HG03520 (cell line): Measurements from ENCODE around the gene PMFBP1.
"Not testable (repeated sequence)": the region's sequence is repeated elsewhere in the genome, so short reads cannot be mapped to it uniquely, and the experiment has no call there.

ENCODE experiments used
- ATAC-seq: cut with Tn5 transposase; IDR thresholded peaks from one replicate; pipeline ENCODE4 v1.9.1; 2021; ENCODE audit warnings: mild to moderate bottlenecking, moderate library complexity; ENCODE audit not compliant: unreplicated experiment

PMFBP1 gene

DNA sequence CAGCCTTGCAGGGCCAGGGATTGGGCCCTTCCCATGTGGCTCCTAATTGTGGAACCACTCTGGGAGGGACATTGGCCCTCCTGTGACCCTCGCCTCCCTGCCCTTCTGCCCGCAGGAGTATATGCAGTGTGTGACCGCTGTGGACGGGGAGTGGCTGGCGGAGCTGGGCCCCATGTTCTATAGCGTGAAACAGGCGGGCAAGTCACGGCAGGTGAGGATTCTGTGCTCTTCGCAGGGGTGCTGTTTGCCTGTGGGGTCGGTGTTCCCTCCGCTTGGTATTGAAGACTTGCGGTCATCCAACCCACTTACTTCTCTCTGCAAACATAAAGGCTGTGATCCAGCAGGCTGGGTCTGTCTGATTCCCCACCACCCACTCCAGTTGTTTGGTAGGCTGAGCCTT, 62.7 kb downstream of the PMFBP1 start:
- ATAC-seq, result no peak

DNA sequence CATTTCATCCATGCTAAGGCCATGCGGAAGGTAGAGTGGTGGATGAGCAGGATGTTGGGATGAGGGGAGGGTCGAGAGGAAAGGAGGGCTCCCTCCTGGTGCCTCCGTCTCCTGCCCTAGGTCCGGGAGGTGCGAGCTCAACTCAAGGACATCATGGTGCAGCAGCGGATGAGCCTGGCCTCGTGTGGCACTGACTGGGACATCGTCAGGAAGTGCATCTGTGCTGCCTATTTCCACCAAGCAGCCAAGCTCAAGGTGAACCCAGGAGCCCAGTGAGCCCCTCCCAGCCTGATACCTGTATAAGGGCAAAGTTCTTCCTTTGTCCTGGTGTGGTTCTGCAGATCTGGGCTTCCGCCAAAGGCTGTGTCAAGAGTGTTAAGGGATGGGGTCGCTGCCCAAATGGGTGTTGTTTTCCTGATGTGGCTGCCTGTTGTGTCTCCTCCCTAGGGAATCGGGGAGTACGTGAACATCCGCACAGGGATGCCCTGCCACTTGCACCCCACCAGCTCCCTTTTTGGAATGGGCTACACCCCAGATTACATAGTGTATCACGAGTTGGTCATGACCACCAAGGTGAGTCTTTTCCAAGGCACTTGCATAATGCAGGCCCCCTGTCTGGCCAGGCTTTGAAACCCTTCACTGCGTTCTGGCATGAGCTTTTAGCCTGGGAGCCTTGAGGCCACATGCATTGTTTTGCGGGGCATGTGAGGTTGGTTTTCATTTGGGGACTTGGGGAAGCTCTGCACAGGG, 63.4 kb downstream of the PMFBP1 start:
- ATAC-seq, result no peak

DNA sequence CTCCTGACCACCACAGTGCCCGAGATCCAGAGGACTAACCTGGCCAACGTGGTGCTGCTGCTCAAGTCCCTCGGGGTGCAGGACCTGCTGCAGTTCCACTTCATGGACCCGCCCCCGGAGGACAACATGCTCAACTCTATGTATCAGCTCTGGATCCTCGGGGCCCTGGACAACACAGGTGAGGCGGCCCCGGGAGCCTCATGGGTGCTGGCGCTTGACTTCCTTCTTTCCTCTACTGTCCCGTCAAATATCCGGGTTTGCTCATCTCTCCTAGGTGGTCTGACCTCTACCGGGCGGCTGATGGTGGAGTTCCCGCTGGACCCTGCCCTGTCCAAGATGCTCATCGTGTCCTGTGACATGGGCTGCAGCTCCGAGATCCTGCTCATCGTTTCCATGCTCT, 64.6 kb downstream of the PMFBP1 start:
- no peak for ATAC-seq

DNA sequence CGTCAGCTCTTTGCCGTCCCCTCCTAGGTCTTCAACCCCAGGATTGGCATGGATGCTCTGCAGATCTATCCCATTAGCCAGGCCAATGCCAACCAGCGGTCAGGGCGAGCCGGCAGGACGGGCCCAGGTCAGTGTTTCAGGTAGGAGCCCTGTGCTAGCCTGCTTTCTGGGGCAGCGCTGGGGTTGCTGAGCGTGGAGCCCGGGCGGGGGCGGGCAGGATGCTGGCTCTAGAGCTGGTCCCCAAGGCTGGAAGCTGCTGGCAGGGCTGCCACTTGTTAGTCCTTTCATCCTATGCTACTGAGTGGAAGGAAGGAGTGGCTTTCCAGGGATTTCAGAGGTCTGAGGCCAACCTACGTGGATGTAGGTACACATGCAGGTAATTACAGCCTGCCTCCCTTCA, 66.0 kb downstream of the PMFBP1 start:
- no peak for ATAC-seq

DNA sequence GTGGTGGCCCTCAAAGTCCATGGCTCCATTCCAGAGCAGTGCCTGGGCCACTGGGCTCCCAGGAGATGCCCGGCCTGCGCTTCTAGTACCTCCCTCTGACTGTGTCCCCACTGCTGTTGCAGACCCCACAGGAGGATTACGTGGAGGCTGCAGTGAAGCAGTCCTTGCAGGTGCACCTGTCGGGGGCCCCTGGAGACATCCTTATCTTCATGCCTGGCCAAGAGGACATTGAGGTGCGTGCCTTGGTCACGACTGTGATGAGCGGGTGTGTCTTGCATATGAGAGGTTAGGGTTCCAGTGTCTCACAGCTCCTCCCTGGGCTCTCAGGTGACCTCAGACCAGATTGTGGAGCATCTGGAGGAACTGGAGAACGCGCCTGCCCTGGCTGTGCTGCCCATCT, 67.0 kb downstream of the PMFBP1 start:
- no peak for ATAC-seq

DNA sequence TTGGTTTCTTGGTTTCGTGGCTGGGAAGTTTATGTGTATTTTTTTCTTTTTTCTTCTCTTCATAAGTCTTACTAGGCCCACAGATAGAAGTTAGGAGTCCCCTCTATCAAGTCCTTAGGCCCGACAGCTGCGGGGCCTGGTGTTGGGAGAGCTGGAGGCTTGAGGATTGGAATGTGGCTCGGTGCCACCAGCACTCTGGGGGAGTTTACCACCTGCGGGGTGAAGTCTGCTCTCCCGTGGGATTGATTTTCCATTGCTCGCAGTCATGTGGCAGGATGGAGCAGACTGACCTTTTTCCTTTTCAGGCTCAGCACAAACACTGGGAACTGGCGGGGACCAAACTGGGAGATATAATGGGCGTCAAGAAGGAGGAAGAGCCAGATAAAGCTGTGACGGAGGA, 70.8 kb downstream of the PMFBP1 start:
- no peak for ATAC-seq

DNA sequence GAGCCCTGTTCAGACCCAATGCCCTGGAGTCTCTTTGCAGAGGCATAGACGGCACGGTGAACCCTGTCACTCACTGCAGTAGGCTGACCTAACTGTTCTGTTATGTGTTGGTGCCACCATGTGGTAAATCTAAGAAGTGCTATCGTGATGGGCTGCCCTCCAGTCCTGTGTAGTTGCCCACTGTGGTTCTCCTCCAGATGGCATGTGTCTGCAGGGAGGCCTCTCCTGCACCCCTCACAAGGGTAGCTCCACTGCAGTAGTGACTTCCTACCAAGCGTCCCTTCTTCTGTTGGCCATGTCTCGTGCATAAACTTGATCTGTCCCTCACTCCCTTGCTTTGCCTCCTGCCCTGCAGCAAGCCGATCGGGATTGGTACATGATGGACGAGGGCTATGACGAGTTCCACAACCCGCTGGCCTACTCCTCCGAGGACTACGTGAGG, 72.6 kb downstream of the PMFBP1 start:
- peak; percentile 78 for ATAC-seq

DNA sequence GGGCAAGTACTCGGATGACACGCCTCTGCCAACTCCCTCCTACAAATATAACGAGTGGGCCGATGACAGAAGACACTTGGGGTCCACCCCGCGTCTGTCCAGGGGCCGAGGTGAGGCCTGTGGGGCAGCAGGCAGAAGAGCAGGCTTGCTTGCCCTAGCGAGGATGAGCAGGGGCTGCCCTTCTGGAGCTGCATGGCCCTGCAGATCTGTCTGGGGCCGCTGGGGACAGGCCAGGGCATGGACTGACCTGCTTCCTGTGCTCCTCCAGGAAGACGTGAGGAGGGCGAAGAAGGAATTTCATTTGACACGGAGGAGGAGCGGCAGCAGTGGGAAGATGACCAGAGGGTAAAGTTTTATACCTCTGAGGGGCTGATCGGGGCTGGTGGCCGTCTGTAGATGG, 73.0 kb downstream of the PMFBP1 start:
- no peak for ATAC-seq

DNA sequence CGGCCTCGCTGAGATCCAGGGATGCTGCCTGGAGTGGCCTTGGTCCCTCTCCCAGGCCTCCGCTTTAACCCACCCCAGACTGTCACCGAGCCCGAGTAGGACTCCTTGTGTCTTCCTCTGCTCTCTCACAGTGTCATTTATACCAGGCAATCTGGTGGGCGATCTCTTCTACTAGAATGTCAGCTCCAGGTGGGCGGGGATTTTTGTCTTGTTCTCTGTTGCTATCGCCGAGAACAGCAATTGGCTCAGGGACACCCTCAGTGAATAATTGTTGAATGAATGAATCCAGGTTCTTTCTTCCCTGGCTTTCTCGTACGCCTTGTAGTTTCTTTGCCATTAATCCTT, 77.7 kb downstream of the PMFBP1 start:
- ATAC-seq, result peak; percentile 1

DNA sequence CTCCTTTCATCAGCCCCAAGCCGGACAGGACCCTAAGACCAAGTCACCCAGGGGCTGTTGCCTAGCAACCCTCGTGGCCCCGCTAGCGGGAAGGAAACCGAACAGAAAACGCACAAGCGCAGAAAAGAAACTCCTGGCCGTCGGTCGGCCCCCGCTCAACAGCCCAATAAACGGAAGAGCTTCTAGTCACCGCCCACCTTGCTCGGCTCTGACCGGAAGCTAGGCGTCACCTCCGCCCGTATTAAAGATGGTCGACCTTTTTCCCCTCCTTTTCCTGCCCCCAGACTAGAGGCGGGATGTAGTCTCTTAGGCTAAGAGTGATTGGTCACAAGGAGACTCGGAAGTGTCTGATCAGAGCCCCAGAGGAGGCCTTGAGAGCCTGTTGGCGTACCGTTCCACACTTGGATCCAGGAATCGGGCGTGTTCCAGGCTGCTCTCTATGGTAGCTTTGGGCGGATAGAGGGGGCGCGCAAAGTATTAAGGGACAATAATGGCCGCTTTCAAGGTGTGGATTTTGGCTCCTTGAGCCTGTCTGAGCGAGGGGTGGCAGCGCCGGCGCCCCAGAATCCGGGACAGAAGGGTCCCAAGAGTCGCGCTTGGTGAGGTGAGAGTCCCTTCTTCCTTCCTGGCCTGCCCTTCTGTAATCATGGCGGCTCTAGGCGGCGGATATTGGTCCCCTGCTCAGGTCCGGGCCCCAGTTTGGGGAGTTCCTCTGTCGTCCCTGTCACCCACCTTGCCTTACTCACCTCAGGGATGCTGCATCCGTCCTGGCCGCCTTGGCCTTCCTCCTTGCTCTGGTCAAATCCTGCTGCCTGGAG, 78.3 kb downstream of the PMFBP1 start, which contains the start of the genes DHX38 and TXNL4B:
DHX38 (plus strand) TSS at position 400 of the 818 bp plus-strand sequence. CDS start 2,311 bp downstream, outside the sequence.
TXNL4B (minus strand) TSS at position 173 of the 818 bp plus-strand sequence. CDS start 2,871 bp downstream, outside the sequence.
- ATAC-seq, result peak; percentile 97

DNA sequence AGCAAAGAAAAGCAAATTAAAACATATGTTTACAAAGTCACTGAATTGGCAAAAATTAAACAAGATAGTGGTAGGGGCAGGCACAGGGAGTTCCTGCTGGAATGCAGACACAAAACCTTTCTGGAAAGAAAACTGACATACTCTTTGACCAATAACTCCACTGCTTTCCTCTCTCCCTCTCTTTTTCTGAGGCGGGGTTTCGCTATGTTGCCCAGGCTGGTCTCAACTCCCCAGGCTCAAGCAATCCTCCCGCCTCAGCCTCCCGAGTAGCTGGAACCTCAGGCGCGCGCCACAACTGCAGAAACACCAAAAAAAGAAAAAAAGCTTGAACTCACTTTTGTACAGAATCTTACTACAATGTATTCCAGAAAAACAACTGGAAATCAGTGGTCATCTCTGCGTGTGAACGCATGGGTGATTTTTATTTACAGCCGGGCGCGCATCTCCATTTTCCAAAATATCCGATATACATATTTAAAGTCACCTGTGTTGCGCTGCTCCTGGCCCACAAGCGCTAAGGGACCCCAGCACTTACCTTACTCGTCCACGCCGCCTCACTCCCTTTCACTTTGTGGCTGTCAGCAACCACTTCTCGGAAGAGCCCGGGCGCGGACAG, 79.0 kb downstream of the PMFBP1 start:
- no peak for ATAC-seq

DNA sequence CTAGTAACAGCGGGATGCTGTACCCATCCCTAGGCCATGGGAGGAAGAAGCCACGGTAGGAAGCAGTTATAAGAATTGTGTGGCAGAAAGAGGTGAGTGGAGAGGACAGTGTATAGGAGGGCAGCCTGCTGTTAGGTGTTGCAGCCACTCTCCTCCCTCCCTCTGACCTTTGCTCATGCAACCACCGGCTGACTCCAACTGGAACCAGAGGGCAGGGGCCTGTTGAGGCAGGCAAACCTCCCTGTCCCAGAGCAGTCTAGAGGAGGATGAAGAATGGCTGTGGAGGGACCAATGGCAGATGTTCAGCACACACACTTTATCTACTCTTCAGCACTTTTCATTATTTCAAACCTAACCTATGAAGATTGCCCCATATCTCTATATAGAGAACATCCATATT, 80.7 kb downstream of the PMFBP1 start:
- no peak for ATAC-seq

DNA sequence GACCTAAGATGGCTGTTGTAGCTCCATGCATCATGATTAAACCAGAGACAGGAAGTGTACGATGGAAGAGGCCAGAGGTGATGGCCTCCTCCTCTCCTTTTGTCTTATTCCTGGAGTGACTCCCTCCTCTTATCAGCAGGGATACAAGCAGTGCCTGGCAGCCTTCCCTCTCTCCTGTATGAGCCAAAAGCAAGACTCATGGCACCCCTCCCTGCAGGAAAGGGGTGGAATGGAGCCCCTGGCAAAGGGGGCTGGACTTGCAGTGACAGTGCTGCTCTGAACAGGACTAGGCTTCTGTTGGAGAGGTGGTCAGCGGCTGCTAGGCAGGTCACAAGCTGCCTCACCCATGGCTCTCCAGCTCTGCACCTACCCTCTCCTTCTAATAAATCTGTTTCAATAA, 87.0 kb downstream of the PMFBP1 start:
- no peak for ATAC-seq

DNA sequence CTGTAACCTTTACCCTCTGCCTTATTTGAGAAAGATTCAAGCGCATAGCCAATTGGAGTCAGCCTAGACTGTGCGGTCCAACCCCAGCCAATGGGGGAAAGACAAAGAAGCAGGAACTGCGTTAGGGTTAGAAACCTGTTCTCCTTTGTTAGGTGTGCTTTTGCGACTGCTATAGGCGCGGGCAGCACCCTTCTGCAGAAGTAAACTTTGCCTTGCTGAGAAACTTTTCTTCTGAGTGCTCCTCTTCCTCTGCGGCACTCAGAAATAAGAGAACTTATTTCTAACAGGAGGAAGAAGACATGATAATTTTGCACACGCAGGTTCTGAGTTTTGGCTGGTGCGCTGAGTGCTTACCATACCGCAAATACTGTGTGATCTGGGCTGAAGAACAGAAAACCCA, 87.5 kb downstream of the PMFBP1 start:
- ATAC-seq, result no peak

DNA sequence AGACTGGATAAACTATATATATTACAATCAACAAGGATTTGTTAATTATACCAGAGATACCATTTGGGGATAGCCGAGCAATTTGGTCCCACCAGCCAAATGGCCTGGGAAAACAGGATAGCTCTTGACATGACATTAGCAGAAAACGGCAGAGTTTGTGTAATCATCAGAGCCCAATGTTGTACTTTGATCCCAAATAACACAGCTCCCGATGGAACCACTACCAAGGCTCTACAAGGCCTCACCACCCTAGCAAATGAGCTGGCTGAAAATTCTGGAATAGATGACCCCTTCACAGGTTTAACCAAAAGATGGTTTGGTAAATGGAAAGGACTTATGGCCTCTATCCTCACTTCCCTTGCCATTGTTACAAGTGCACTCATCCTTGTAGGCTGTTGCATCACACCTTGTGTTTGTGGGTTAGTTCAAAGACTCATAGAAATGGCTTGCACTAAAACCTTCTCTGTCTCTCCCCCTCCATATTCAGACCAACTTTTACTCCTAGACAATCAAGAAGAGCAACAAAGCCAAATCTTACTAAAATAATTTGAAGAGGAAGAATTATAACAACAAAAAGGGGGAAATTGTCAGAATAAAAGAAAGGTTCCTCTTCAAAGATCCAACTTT, 88.1 kb downstream of the PMFBP1 start:
- no peak for ATAC-seq

DNA sequence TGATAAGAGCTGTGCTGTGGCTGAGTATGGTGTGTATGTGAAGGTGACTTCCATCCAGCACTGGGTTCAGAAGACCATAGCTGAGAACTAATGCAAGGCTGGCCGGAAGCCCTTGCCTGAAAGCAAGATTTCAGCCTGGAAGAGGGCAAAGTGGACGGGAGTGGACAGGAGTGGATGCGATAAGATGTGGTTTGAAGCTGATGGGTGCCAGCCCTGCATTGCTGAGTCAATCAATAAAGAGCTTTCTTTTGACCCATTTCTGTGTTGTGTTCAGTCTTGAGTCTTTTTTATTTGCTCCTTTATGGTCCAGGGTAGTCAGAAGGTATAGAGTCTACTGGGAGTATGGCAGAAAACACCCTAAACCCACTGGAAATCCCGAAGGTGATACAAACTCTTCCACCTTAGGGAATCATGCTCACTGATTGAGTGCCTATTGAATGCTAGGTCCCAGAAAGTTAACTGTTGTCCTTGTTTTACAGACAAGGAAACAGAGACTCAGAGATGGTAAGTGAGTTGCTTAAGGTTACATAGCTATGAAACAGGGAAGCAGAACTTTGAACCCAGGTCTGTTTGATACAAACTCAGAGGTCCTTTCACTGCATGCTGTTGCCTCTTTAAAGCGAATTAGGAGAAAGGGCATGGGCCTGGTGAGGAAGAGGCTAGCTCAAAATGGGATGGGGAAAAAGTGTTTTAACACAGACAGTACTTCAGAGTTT, 94.8 kb downstream of the PMFBP1 start:
- not testable (repeated sequence) for ATAC-seq

DNA sequence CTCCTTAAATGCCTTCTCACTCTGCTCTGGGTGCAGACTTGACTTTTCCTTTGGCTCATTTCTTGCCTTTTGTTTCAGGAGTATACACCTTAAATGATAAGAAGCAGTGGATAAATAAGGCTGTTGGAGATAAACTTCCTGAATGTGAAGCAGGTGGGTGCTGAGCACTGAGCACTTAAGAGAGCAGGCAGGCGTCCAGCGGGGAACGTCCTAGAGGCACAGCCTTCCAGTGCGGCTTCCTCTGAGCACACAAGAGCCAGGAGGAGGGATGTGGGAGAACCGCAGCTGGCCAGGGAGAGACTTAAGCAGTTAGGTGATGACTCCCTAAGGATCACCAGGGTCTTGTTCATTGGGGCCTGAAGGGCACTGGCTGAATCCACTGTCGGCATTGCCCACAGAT, 96.9 kb downstream of the PMFBP1 start:
- ATAC-seq, result not testable (repeated sequence)

DNA sequence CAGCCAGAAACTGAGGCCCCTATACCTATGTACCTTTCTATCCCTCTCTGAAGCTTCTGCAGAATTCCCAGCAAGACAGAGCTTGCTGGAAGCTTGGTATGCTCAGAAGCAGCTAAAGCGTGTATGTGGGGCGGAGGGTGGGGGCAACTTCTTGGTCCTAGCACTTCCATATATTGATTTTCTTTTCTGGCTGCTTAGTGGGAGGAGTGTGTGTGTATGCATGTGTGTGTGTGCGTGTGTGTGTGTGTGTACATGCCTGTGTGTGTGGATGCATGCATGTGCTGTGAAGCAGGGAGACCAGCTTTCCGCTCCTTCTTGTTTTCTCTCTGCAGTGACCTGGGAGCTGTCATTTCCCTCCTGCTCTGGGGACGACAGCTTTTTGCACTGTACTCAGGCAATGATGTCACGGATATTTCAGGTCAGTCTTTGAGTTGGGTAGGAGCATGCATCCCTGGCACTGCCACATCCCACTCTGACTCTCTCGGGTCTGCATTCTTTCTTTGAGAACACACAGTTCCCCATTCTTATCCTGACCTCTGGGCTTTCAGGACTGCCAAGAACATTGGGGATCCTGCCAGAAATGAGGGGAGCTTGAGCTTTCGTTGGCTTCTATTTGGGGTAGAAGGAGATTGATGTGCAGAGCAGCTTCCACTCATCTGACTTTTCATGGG, 98.3 kb downstream of the PMFBP1 start:
- ATAC-seq, result no peak

DNA sequence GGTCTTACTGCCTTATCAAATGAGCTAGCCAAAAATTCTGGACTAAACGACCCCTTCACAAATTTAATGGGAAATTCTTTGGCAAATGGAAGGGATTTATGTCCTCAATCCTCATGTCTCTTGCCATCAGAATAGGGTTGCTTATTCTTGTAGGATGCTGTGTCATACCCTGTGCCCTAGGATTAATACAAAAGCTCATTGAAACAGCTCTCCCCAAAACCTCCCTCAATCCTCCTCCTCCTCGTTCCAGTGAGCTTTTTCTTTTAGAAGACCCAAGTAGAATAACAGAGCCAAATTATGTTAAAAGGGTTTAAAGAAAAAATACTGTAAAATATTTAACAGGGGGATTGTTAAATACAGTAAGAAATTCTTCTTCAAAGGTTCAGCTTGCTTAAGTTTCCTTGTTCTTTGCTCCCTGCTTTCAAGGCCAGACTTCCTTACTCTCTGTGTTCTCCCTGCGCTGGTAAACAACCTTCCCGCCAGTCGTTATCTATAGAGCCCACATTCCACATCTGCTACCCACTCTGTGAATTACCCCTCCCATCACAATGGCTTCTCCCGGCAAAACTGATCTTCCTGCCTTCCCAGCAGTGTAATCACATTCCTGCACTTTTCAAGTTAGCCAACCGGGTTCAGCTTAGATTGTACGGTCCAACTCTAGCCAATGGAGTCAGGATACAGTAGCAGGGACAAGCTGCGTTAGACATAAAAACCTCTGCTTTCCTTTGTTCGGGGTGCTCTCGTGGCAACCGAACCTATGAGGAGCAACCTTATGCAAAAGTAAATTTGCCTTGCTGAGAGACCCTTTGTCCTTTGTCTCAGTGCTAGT, 99.2 kb downstream of the PMFBP1 start:
- ATAC-seq, result no peak
